Activated T-helper 1 cell treated with anti-CD3 and anti-CD28 coated beads, Interleukin-12 subunit alpha, Interleukin-12 subunit beta, Interleukin-2, Interleukin-4 antibody, amounts not matched to agents 30 ng/mL and 10 ng/mL and 1 ng/mL, durations not matched to agents 14 hours and 24 hours and 36 hours (primary cell): Measurements from ENCODE around the gene STXBP3. TPM values are rescaled to one million over a fixed set of nuclear protein-coding genes. Genes with fewer than 3 reads are reported as not detected.

Source experiments
- DNase-seq: peaks from one replicate; pipeline ENCODE4 v3.0.0; 2021; ENCODE audit warnings: low spot score
- H3K27ac Mint-ChIP-seq: one replicate; pipeline ENCODE4 v1.8.0; 2021; ENCODE audit warnings: mild to moderate bottlenecking, mixed read lengths
- H3K27me3 Mint-ChIP-seq: one replicate; pipeline ENCODE4 v1.8.0; 2022; ENCODE audit warnings: mild to moderate bottlenecking, moderate library complexity, mixed read lengths; ENCODE audit not compliant: insufficient read depth
- H3K36me3 Mint-ChIP-seq: one replicate; pipeline ENCODE4 v1.8.0; 2021; ENCODE audit warnings: low read depth, mixed read lengths
- H3K4me1 Mint-ChIP-seq: one replicate; pipeline ENCODE4 v1.8.0; 2021; ENCODE audit warnings: low read depth, mixed read lengths
- H3K4me3 Mint-ChIP-seq: one replicate; pipeline ENCODE4 v1.8.0; 2021; ENCODE audit warnings: mild to moderate bottlenecking, moderate library complexity, mixed read lengths
- H3K9me3 Mint-ChIP-seq: one replicate; pipeline ENCODE4 v1.8.0; 2021; ENCODE audit warnings: mixed read lengths
- intact Hi-C: fragments of 100-400 bp; cut with micrococcal nuclease; formaldehyde crosslinking; loops from one replicate; pipeline ENCODE4 v1.15.1; 2024
- total RNA-seq: library from RNA; stranded (reverse); gene quantifications from 2 replicates; pipeline ENCODE4 v1.2.3, GENCODE V29; 2022

The STXBP3 gene
- total RNA-seq, 1 donor from 2014 or later = 39.6 TPM

DNA sequence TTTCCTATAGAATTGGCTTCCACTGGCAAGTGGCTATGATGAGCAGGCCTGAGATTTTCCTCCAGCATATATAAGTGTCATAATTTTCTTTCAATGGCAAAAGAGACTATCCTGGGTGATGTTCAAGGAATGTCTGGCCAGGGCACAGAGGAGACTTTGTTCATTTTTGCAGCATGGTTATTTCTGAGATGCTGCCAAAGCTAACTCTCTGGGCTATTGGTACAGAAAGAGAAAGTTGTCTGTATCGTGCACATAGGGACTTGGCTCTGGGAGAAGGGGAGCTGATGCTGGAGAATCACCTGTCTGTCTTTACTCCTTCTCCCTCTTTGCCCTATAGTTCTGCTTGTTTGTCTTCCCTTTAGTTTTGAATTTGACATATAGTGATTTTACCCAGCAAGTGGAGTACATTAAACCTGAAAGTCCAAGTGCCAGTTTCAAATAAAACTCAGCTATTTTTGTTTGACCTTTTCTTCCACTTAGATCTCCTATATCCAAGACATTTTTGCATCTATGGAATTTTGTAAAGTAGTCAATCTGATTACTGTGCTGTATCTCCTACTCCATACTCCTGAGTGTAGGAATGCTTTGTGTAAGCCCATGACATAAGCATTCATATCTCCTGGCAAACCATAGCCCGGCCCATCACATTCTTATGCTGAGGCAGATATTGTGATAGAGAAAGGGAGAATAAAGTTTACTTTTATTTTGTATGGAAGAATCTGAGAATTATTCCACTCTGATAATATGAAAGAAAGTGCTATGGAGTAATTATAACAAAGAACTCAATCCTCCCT lies 29.8 kb upstream of the STXBP3 start:
- DNase-seq = no peak
- intact Hi-C loops = no loop called here
- no peaks in the 10 kb centered on the region for H3K9me3 Mint-ChIP-seq
- no peaks in the 10 kb centered on the region for H3K36me3 Mint-ChIP-seq
- no peaks in the 10 kb centered on the region for H3K4me1 Mint-ChIP-seq
- H3K4me3 Mint-ChIP-seq = no peak overlapping the region
- peaks cover 6% of the 10 kb centered on the region for H3K27me3 Mint-ChIP-seq
- H3K27ac Mint-ChIP-seq = no peak overlapping the region

DNA sequence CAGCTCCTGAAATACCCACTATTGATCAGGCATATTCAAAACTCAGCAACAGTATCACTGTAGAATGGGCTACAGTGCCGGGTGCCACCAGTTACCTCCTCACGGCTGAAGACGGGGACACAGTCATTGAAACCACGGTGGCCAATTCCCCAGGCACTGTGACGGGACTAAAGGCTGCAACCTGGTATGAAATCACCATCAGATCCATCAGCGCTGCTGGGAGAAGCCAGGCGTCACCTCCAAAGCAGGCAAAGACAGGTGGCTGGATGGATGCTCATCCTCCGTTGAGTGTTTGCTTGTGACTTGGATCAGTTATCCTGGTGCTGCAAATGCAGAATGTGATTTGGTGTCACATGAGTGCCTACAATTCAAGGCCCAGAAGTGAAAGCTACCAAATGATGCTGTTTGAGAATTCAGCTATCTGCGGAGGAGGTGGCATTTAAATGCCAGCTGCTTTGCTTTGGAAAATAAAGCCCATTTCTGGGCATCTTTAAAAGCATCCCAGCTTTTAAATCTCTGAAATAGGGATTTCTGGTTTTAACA lies 28.6 kb upstream of the STXBP3 start:
- no peak overlapping the region for H3K27ac Mint-ChIP-seq
- intact Hi-C loops = no loop called here
- DNase-seq = no peak
- no peaks in the 10 kb centered on the region for H3K4me1 Mint-ChIP-seq
- H3K9me3 Mint-ChIP-seq = no peaks in the 10 kb centered on the region
- peaks cover 3% of the 10 kb centered on the region for H3K27me3 Mint-ChIP-seq
- H3K36me3 Mint-ChIP-seq = no peaks in the 10 kb centered on the region
- no peak overlapping the region for H3K4me3 Mint-ChIP-seq

DNA sequence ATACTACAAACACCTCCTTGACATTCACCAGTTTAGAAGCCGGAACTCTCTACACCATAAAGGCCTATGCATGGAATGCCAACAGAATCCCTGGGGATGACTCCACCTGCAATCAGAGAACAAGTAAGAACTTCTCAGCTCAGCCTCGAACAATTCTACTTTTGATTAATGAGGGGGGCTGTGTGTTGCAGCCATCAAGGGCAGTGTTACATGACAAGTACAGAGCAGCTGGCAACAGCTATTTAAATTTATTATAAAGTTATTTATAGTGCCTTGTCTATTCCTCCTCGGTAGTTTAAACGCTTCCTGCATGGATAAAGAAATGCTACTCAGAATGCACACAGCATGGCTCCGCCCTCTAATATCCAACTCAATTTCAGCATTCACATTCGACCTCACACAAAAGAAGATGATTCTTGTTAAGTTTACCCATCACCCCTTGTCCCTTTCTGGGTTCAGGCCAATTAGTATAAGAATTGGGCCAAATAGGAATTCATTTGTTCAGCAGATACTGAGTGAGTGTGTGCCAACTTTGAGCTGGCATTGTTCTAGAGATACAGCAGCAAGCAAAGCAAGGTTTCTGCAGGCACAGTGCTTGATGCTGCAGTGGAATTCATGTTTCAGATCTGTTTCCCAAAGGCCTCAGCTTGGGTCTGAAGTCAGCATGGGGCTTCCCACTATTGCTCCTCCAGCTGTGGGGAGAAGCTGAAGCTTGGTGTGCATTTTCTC lies 27.4 kb upstream of the STXBP3 start:
- intact Hi-C loops = no loop called here
- no peak overlapping the region for H3K4me3 Mint-ChIP-seq
- no peaks in the 10 kb centered on the region for H3K27me3 Mint-ChIP-seq
- no peaks in the 10 kb centered on the region for H3K9me3 Mint-ChIP-seq
- H3K36me3 Mint-ChIP-seq = no peaks in the 10 kb centered on the region
- no peak overlapping the region for H3K27ac Mint-ChIP-seq
- no peak for DNase-seq
- H3K4me1 Mint-ChIP-seq = no peaks in the 10 kb centered on the region

DNA sequence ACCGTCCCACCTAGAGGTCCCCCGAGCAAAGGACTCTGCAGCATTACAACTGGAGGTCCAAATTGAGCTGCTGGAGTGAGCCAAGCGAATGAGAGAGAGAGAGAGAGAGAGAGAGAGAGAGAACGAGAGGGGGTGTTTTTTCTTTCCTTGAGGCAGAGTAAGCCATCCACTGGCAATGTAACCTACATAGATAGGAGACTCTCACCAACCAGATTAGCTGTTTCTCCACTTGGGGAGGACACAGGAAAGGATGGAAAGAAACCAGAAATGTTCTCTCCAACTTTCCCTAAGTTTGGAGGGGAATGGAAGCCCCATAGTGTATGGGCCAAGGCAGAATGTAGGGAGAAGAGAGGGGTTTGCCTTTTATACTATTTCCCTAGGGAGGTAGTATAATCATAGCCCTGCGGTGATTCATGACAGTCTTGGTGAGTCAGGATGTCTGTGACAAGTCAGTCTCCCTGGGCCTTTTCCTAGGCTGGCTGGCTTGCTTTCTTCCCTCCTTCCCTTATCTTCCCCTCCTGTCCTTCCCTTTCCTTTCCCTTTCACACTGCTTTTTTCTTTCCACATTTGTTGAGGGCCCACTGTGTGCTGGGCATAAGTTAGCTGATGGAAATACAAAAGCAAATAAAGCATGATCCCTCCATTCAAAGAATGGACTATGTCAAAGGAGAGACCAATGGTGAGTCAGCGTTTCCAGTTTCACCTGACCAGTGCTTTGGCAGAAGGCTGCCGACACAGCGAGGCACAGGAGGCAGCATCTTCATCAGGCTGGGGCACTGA lies 26.6 kb upstream of the STXBP3 start:
- no peak overlapping the region for H3K27ac Mint-ChIP-seq

DNA sequence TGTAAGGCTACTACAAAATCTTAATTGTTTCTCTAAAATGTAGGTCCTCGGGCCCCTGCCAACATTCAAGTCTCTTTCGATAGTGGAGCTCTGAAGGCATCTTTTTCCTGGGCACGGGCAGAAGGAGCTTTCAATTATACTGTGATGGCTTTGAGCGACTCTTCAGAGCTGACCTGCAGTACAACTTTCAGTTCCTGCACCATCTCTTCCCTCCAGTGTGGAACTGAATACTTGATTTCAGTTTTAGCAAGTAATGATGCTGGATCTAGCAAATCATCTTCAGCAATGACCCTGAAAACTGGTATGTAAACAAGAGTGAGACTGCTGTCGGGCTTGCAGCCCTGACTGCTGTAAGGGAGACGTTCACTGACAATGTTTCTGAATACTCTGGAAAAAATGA lies 24.2 kb upstream of the STXBP3 start:
- Mint-ChIP-seq H3K36me3 (no peaks in the 10 kb centered on the region), H3K4me1 (no peaks in the 10 kb centered on the region), H3K27ac (no peak overlapping the region), H3K9me3 (no peaks in the 10 kb centered on the region), H3K27me3 (peaks cover 2% of the 10 kb centered on the region), H3K4me3 (no peak overlapping the region)
- DNase-seq = no peak
- intact Hi-C loops = no loop called here

More for the DNA sequence above, 26.6 kb upstream of the STXBP3 start:
- Mint-ChIP-seq H3K36me3 (no peaks in the 10 kb centered on the region), H3K4me1 (no peaks in the 10 kb centered on the region), H3K27me3 (no peaks in the 10 kb centered on the region), H3K4me3 (no peak overlapping the region), H3K9me3 (no peaks in the 10 kb centered on the region)
- intact Hi-C loops = no loop called here
- no peak for DNase-seq

DNA sequence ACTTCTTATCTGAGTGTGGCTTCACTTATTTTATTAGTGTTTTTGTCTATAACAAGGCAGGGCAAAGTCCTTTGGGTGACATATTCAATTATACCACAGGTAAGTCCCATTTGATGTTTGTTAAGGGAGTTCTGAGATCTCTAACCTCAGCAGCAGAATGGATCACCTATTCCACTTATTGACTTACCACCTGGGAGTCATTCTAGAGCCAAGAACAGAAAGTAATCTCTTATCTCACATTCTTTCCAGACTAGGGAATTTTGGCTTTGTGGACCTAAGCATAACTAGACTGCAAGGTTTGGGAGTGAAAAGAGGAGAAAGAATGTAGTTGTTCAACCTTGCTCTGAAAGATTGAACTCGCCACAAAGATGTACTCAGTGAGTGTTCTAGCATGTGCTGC lies 20.6 kb upstream of the STXBP3 start:
- no peak for DNase-seq
- Mint-ChIP-seq H3K4me3 (no peak overlapping the region), H3K36me3 (no peaks in the 10 kb centered on the region), H3K27me3 (peaks cover 10% of the 10 kb centered on the region), H3K27ac (no peak overlapping the region), H3K9me3 (no peaks in the 10 kb centered on the region), H3K4me1 (peaks cover 2% of the 10 kb centered on the region)
- intact Hi-C loops = no loop called here

DNA sequence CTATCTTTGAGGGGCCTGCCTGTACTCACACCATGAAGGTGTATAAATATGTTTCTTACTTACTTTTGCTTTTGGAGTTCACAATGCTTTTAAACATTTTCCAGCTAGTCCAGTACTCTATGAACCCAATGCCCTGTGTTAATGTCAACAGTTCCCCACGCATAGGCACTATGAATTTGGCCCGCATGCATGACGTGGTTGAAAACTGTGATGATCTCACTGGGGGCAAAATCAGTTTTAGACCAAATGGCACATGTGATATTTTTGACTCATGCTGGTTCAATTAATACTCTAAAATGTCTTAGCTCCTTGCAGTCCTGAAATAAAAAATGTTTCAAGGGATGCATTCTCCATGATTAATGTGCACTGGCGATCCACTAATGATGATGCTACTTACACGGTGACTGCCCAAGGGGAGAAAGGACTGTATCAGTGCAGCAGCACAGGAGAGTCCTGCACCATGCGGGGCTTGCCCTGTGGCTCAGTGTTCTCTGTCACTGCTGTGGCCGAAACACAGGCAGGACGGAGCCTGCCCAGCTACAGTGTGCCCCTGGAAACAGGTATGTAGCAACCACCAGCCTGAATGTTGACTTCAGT lies 18.0 kb upstream of the STXBP3 start:
- no peak overlapping the region for H3K4me3 Mint-ChIP-seq
- intact Hi-C loops = no loop called here
- H3K27ac Mint-ChIP-seq = no peak overlapping the region
- H3K9me3 Mint-ChIP-seq = no peaks in the 10 kb centered on the region
- DNase-seq = no peak
- peaks cover 7% of the 10 kb centered on the region for H3K4me1 Mint-ChIP-seq
- no peaks in the 10 kb centered on the region for H3K36me3 Mint-ChIP-seq
- peaks cover 21% of the 10 kb centered on the region for H3K27me3 Mint-ChIP-seq

DNA sequence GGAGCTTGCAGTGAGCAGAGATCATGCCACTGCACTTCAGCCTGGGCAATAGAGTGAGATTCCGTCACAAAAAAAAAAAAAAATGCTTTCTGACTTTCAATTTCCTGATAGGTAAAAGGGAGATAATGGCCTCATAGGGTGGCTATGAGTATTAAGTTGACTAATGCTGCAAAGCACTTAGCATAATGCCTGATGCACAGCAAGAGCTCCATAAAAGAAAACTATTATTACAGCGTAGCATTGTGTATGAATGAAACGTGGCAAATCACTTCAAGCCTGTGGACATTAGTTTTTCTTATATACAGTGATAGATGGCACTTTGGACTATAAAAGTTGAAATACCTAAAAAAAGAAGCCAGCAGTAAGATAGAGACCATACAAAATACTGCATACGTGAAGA lies 17.0 kb upstream of the STXBP3 start:
- Mint-ChIP-seq H3K27ac (no peak overlapping the region), H3K9me3 (no peaks in the 10 kb centered on the region), H3K36me3 (no peaks in the 10 kb centered on the region), H3K27me3 (peaks cover 21% of the 10 kb centered on the region), H3K4me1 (peaks cover 7% of the 10 kb centered on the region), H3K4me3 (no peak overlapping the region)
- intact Hi-C loops = no loop called here
- DNase-seq = no peak

DNA sequence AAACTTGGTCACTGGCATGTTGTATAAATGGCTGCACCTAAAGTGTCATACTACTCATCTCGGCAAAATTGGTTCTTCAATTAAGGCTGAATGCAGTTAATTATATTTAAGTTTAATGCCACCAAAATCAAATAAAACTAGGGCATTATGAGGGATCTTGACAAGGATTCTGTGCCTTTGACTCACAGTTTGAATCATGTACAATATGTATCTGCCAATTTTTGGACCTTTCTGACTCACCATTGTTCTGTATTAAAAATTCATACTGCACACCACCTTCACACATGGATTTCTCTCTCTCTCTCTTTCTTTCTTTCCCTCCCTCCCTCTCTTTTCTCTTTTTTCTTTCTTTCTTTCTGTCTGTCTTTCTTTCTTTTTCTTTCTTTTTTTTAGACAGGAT lies 14.1 kb upstream of the STXBP3 start:
- DNase-seq = no peak
- H3K27ac Mint-ChIP-seq = no peak overlapping the region
- H3K4me1 Mint-ChIP-seq = peaks cover 7% of the 10 kb centered on the region
- peaks cover 28% of the 10 kb centered on the region for H3K27me3 Mint-ChIP-seq
- intact Hi-C loops = no loop called here
- no peaks in the 10 kb centered on the region for H3K36me3 Mint-ChIP-seq
- H3K9me3 Mint-ChIP-seq = no peaks in the 10 kb centered on the region
- H3K4me3 Mint-ChIP-seq = no peak overlapping the region

DNA sequence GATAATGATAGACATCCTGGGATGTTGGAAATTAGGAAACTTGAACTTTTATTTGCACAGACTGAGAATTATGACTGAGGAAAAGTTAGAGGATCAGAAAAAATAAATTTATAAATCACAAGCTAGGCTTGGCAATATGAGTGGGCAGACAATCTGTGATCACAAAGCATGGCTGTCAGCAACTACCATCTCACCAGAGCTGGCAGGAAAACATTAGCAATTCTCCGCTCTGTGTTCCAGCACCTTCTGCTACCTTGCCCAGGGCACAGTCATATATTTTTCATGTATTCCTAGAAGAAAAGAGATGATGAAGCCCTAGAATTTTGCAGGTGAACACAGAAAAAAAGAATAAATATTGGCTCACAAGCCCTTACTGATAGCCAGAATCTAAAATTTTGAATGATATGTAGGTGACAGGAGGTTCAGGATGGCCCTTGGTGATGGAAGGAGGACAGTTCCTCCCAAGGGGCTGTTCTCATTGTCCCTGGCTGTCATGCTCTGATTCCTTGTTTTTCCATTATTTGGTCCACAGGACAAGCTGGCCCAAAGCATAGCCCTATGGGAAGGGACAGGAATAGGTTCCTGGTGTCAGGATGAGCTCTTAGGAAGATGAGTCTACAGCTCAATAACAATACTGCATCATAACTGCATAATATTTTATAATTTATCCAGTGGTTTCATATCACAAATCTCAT lies 12.2 kb upstream of the STXBP3 start:
- peaks cover 29% of the 10 kb centered on the region for H3K27me3 Mint-ChIP-seq
- H3K27ac Mint-ChIP-seq = no peak overlapping the region
- no peak overlapping the region for H3K4me3 Mint-ChIP-seq
- H3K36me3 Mint-ChIP-seq = no peaks in the 10 kb centered on the region
- intact Hi-C loops = no loop called here
- no peaks in the 10 kb centered on the region for H3K9me3 Mint-ChIP-seq
- H3K4me1 Mint-ChIP-seq = peaks cover 7% of the 10 kb centered on the region
- DNase-seq = no peak

DNA sequence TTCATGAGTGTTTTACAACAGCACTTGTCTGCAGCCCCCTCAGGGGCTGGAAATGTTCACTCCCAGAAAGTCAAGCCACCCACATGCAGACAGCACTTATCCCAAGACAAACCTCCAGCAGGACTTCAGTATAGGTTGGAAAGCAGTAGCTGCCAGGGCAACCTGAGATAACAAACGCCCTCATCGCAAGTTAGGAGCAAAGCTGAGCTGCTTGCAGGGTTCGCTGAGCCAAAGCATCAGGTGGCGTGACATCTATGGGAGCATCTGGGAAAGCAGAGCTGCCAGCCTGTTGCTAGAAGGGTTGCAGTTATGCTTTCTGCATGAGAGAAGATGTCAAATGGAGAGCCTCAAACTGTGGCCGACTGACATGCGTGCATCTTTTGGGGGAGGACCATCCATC lies 4.2 kb upstream of the STXBP3 start:
- Mint-ChIP-seq H3K36me3 (peaks cover 1% of the 10 kb centered on the region), H3K4me3 (no peak overlapping the region), H3K27ac (no peak overlapping the region), H3K9me3 (no peaks in the 10 kb centered on the region), H3K4me1 (peaks cover 9% of the 10 kb centered on the region), H3K27me3 (peaks cover 7% of the 10 kb centered on the region)
- no peak for DNase-seq
- intact Hi-C loops = no loop called here

DNA sequence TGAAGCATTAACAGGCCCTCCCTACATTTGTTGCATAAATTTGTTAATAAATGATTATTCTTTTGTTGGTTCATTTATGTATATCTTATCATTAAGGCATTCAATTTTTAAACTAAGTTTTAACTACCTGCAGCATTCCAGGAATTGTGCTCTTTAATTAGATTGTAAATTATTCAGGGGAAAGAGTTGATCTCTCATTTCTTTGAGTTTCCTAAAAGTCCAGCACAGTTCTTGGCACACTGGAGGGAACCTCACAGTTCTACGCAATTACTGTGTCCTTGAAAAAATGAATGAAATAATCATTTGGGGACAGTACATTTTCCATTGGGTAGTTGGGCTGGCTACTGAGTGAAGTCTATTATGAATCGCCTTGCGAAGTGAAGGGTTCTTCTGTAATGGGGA lies 493 bp upstream of the STXBP3 start:
- Mint-ChIP-seq H3K27ac (peak overlapping the region; percentile 100), H3K9me3 (no peaks in the 10 kb centered on the region), H3K4me3 (peak overlapping the region; percentile 97), H3K4me1 (peaks cover 33% of the 10 kb centered on the region), H3K27me3 (peaks cover 3% of the 10 kb centered on the region), H3K36me3 (peaks cover 14% of the 10 kb centered on the region)
- intact Hi-C loops = loop anchor here (1.0 to 5.0 kb wide), 10 partner anchors 41 to 345 kb away; partner anchors contain the start of genes EEIG2, HENMT1, PRPF38B and TMEM167B
- no peak for DNase-seq
